HG03064 (cell line): ENCODE measurements around the gene CD93.

Experiments
- ATAC-seq: cut with Tn5 transposase; IDR thresholded peaks from one replicate; pipeline ENCODE4 v1.9.1; 2021; ENCODE audit warnings: low read depth; ENCODE audit not compliant: unreplicated experiment

CD93 gene

DNA sequence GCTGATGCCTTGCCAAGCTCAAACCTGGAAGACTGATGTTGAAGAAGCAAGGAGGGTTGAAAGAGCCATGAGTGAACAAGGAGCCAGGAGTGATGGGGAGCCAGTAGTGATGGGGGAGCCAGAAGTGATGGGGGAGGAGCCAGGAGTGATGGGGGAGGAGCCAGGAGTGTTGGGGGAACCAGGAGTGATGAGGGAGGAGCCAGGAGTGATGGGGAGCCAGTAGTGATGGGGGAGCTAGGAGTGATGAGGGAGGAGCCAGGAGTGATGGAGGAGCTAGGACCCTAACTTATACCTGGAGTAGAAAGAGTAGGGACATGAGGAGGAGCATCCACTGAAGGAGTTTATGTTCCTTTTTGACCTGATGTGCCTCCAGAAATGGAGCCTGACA is 14.6 kb upstream of the CD93 start:
- no peak for ATAC-seq

DNA sequence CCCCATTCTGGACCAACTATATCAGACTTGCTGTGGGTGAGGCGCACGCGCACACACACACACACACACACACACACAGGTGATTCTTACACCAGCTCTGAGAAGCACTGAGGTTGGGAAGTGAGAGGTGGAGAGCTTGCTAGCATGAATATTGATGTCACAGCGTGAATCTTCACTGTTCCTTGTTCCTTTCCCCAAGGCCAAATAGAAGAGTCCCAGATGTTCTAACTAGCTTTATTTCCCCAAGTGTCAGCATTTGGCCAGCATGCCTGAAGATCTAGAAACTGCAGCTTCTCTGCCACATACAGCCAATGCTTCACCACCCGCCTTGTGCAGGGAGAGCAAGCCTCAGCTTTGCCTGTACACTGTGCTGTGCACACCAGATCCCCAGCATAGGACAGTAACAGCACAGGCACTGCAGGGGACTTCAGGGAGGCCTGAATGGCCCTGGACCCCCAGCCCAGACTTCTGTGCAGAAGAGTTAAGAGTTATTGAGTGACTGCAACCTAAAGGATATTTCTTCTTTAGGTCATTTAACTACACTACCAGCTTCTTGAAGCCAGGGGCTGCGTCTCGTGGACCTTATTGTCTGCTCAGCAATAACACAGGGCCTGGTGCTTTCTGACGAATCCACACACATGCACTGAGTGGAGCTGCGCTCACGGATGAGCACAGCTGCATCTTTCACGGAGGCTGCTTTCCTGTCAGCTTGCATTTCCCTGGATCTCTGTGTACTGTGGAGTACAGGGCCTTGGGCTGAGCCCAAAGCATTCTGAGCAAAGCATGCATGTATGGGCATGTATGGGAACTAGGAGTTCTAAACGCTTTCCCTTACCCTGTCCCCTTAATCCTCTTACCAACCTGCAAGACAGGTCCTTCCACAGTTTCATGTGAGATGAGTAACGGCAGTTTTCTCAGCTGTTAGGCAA is 13.9 kb upstream of the CD93 start:
- ATAC-seq: no peak

DNA sequence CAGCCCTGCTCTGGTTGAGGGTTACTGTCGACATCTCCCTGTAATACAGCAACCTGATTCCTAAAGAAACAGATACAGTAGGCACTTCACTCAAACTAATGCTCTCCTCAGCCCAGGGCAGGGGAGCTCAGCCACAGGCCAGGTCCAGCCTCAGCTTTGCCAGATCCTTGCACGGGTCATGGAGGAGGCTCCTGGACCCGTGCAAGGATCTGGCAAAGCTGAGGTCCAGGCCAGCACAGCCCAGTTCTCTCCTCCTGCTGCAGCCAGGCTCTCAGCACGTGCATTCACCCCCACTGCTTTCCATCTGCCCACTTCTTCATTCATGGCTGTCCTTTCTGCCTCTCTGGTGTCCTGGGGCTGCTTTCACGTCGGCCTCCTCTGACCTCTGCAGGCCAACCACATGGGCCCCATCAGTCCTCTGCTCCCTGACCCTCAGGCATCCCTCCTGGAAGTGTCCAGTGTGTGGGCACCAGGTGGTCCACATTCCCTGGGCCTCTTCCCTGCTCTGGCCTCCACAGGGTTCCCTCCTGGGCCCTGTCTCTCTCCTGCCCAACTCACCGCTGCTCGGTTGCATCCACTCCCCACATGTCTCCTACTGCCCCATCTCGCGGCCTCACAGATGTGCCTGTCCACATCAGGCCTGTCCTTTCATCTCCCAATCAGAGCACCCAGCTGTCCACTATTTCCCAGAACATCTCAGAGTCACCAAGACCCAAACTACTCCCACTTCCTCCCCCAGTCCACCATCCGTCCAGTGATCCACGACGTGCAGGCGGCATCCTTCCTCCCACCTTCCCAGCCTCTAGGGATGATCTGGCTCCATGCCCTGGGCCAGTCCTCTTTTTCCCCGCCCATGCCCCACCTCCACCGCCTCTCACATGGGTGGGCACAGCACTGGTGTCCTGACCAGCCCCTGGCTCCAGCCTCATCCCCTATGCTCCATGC is 11.8 kb upstream of the CD93 start:
- no peak for ATAC-seq

DNA sequence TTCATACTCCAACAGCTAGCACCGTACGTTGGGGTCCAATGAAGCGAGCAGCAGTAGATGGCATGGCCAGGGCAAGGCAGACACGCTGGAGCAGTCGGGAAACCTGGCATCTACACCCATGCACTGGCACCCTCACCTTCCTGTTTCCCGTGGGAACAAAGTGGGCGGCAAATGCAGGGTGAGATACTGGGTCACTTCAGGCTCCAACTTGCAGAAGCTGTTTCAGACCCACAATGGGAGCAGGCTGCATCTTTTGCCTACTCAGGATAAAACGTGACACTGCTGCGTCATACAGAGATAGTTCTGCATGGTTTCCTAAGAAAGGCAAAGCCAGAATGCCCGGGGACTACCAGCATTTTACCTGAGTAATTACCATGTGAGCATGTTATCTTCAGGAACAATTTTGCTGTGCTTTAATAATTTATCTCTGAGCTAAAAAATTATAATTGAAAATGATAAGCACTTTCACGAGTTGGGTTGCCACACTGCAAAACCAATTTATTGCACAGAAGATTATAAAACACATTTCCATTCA is 10.9 kb upstream of the CD93 start:
- ATAC-seq: no peak

DNA sequence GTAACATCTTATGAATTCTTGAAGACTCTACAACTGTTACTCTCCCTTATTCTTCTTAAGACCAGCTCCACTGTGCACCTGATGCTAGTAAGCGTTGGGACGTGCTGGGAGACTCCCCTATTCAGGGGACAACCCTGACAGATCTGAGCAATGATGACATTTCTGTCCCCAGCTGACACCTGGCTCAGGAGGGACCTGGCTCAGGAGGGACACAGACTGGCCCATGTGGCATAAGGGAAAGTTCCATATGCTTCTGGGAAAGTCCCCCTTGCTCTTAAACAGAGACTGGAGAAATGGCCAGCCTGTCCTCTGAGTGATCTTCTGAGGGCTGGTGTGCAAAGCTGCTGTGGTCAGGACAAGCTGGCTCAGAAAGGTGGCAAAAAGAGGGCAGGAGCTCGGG is 10.0 kb upstream of the CD93 start:
- ATAC-seq: no peak

DNA sequence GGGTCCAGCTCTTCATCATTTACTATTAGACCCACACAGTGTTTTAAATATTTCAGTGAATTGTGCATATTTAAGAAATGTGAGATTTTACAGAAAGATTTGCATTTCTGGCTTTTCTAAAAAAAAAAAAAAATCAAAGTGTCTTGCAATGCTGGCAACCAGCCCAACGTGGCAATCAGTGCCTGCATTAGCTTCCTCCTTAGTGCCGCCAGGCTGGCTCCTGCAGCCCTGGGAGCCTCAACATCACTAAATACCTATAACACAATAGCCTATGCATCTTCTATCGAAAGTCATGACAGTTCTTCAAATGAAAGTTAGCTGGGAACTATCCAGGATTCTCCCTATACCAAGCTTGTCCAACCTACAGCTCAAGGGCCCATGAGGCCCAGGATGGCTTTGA is 9.4 kb upstream of the CD93 start:
- ATAC-seq: no peak

DNA sequence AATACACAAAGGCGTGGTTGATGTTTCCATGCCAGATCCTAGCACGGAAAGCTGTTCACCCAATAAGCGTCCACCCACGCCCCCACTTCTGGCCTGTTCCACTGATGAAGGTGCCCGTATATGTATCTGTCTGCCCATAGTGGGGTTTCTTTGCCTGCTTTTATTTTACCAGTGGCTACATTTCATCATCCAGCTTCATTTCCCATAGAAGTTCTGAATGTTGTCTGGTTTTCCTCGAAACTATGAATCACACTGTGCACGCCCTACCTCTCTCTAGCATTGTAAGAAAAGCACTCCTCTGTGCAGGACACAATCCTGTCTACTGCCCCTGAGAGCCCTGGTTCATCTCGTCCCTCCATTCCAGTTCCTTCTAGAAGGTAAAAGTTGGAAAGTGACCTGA is 8.8 kb upstream of the CD93 start:
- ATAC-seq: no peak

DNA sequence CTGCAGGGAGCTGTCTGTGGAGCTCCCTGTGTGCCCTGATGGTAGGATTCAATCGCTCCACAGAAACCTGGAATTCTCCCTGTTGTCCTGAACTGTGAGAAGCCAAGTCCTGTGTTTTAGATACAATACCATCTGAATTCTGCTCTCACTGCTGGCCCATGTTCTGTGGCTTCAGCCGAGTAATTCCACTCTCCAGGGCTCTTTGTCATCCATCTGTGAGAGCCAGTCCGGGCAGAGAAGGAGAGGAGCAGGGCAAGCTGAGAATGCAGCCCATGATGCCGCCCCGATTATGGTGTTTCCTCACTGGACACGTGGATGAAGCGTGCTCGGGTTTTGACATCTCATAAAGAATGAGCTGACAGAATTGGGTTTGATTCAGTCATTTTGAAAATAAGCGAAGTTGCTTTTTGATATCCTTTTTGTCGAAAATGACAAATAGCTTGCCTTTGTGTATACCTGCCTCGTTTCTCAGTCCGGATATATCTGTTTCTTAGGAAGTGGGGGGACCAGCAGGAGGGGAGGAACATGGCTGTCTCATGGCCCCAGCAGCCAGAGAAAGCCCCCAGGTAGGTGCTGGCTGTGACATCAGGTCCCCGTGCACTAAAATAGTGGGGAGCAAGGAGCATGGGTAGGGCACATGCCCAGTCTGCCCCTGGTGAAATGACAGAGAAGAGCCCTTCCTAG is 8.2 kb upstream of the CD93 start:
- no peak for ATAC-seq

DNA sequence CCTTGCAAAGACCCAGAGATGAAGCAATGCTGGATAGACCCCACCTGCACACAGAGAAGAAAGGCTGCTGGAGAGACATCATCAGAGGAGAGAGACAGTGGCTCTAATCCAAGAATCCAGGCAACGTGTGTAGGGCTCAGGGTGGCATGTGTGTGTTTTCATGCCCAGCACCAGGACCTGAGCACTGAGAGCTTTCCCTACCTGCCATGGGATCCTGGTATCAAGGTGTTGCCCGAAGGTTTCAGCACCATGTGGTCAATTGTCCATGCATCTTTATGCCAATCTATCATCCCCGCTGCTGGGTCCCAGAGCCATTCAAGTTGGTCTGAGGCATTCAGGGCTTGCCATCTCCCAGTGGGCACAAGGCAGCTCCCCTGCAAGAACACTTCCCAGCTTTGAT is 7.5 kb upstream of the CD93 start:
- ATAC-seq: no peak

DNA sequence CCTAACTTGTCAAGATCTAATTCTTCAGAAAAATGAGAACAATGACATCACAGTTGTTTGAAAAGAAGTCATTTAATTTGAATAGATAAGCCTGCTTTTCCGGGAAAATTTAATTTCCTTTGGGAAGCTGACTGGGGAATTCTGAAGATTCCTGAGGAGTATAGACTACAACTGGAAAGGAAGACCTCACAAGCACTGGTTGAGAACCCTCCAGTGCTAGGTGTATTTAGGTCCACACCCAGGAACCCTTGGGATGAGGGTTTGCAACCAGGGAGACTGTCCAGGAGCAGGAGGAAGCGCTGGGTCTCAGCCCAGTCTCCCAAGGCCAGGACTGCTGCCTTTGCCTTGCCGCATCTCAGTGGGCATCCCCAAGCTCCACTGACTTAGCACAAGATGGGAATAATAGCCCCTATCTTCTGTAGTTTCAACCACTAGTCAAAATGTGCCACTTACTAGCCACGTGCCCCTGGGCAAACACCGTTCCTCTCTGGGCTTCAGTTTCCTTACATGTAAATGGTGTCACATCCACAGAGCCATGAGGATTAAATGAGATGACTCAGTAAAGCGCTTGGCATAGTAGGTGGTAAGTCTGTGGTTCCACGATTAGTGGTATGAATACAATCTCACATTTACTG is 6.9 kb upstream of the CD93 start:
- ATAC-seq: no peak

DNA sequence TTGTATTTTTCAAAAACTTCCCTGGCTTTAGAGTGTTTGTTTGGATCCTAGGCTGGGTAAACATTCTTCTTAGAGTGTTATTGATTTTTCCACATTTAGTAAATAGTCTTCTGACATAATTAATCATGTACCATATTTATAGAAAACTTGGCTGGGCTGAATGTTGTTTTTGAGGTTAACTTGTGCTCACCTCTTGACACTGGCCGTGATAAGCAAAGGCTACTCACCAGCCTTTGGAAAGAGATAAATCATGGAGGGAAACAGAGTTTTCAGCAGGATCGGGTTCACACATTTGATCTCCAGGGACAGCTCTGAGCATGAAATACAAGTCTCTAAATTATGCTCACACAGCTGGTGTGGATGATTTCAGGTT is 6.2 kb upstream of the CD93 start:
- ATAC-seq: no peak

DNA sequence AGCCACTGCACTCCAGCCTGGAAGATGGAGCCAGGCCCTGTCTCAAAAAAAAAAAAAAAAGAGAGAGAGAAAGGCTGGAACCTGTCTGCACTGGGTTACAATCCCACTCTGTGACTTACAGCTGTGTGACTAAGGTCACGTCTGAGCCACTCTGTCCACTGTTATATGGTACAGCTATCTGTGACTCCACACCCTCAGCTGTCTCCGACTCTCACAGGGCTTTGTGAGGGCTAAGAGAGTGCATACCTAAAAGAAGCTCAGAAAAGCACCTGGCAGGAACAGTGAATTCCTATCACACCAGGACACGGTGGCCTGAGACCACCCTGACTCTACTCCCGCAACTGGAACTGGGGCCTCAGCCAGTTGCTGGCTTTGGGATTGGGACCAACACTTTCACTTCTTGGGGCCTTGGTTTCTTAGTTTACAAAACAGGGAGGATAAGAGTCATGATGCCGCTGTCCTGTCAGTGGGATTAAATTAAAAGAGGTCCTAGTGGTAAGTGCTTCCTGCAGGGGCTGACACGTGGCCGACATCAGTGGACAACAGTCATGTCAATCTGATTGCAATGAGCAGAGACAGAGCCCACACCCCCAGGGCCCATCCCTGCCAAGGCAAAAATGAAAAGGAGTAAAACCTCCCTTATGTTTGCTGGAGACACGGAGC is 5.7 kb upstream of the CD93 start:
- ATAC-seq: no peak

DNA sequence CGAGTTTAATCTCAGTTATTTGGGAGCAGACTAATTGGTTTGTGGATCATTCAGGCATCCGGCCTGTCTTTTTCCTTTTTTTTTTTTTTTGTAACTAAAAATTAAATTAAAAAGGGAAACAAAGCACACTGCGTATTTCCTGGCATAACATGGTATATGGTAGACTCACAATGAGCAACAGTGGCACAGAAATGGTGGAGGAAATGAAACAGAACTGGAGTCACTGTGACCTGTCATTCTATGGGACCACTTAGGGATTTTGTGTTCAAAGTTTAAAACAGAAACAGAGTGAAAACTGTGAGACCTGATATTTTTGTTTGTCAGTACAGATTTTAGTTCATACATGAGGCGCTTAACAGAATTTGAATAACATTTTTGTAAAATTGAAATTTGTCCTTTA is 4.8 kb upstream of the CD93 start:
- ATAC-seq: no peak

DNA sequence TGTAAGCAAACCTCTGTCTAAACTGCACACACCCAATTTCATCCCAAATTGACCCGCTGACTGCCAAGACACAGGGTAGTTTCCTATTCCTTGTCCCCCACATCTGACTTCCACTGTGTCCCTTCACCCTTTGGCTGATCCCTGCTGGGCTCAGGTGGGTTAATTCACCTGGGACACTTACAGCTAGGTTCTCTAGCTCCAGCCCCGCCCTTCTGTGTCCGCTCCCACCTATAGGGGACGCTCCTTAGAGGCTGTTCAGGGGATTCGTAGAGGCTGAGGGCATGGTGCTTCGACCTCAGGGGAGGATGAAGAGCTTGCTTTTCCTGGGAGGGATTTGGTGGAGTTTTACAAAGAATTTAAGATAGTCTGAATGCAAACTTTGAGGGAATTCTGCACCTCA is 4.0 kb upstream of the CD93 start:
- ATAC-seq: no peak

DNA sequence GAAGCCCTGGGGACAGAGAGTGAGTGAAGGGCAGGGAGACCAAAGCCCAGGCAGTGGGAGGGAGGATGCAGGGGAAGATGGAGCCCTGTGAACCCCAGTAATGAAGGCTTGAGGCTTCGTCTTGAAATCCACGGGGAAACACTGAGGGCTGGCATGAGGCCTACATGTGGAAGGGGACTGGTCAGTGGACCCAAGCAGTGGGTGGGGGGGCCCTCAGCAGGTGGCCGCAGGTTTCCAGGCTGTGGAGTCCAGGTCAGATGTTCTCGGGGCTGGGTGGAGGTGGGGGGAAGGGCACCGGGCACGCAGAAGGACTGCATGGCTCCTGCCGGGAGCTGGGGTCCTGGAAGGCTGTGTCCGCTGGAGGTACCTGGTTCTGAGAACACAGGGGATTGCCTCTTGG is 2.7 kb upstream of the CD93 start:
- no peak for ATAC-seq

DNA sequence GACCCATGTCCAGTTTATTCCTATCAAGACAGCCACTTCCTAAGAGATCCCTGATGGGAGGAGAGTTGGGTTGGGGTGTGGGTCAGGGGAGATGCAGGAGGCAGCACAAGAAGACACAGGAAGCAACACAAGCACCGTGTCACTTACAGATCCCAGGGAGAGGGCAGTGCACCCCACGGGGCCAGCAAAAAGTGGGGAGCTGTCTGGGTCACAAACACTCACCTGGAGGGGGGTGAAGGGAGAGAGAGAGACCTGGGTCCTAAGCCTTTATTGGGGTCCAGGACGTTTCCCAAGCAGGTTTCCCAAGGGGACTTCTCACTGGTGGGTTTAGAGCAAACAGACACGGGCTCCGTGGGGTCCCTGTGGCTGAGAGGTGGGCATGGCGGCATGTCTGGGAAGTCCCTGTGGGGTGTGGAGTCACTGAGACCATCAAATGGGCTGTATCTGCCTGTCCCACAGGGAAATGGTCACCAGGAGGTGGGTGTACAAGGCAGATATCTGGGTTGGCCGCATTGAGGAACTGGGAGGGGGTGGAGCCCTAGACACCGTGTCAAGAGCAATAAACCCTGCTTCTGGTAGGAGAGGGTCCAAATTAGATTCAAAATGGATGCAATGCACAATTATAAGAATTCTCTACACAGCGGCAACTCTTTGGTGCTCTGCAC is 1.6 kb upstream of the CD93 start:
- no peak for ATAC-seq

DNA sequence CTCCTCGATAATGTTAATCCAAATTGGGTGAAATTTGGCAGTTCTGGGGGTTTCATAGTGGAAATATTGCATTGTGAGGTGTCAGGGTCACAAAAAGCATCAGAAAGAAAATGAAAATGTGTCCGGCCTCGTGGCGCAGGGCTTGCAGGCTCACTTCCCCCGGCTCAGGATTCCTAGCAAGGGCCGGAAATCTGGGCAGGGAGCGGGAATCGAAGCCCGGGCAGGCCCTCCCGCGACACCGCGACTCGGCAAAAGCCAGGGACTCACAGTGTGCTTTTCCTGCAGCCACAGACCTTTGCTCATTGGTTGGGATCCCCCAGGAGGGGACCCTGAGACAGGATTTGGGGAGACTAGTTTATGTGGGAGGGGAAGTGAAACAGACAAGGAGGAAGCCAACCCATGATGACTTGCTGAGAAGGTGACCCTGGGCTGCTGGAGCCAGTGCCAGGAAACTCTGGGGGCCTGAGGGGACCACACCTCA is 847 bp upstream of the CD93 start:
- ATAC-seq: no peak

DNA sequence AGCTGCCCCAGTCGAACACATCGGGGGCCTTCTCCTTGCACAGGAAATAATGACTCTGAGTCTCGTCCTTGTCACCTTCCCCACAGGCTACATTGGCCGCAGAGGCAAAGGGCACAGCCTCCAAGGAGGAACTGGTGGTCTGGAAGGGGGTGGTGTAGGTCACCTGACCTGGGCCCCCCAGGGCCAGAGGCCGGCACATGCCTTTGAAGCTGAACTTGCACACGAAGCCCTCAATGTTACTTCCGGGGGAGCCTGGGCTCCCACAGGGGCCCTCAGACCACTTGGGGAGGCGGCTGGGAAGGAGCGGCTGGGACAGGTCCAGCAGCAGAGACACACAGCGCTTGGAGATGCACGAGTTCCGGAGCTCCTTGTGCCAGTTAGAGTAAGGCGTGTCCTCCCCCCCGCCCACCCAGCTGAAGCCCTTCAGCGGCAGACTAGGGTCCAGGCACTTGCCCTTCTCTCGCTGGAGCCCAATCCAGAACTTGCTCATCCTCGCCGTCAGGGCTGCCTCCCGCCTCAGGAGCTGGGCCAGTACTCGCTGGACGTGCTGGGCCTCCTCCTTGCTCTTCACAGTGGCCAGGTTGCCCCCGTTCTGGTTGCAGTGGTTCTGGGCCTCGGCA is 578 bp downstream of the CD93 start:
- no peak for ATAC-seq

DNA sequence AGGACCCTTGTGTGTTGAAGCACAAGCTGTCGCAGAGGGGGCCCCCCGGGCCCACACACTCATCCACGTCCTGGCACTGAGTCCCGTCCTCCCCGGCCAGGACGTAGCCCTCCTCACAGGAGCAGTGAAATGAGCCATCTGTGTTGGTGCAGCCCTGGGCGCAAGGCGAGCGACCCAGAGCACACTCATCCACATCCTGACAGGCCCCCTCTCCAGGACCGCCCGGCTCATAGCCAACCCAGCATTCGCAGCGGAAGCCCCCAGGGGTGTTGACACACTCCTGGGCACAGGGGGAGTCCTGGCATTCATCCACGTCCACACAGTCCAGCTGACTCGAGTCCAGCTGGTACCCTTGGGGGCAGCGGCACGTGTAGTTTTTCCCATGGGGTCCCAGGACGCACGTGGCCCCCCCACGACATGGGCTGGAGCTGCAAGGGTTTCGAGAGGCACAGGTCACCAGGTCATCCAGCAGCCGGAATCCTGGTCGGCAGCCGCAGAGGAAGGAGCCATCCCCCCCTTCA is 1.2 kb downstream of the CD93 start:
- no peak for ATAC-seq
